CD1c-positive myeloid dendritic cell (primary cell): ENCODE data around the gene ZMIZ1.

ENCODE experiments used
- DNase-seq: peaks from one replicate; pipeline ENCODE4 v3.0.0-alpha.2; 2016; ENCODE audit errors: extremely low spot score

Gene ZMIZ1

GRCh38 chr10:79285315-79286197 lies 216.8 kb downstream of the ZMIZ1 start:
- peak; percentile 84 for DNase-seq

GRCh38 chr10:79286318-79286951 lies 217.7 kb downstream of the ZMIZ1 start:
- DNase-seq: peak; percentile 100

DNA sequence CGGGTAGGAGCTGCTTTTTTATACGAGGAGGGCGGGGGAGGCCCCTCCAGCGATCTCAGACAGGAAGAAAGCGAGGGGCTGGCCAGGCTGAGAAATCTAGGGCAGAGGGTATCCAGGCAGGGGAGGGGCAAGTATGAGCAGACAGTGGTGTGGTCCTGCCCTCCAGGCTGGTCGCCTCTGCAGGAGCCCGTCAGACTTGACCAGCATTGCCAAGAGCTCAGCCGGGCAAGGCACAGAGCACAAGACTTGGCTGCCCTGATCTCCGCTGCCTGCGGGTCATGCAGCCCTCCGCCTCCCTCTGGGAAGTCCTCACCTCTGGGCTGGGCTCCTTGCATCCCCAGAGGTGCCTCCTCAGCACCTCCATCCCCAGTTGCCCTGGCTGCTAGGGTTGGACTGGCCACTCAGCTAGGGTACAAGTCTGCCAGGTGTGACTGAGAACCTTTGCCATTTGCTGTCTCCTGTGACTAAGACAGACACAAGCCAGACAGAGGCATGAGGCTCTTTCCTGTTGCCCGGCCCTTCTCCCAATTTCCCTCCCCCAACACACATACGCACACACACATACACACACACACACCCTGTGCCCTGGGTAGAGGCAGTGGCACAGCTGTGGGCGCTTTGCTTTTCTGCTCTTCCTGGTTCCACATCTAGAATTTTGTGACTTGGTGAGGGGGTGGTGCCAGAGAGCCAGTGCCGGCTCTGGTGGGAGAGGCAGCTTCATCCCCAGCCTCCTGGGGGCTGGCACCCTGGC lies 219.4 kb downstream of the ZMIZ1 start:
- DNase-seq: peak; percentile 63

DNA sequence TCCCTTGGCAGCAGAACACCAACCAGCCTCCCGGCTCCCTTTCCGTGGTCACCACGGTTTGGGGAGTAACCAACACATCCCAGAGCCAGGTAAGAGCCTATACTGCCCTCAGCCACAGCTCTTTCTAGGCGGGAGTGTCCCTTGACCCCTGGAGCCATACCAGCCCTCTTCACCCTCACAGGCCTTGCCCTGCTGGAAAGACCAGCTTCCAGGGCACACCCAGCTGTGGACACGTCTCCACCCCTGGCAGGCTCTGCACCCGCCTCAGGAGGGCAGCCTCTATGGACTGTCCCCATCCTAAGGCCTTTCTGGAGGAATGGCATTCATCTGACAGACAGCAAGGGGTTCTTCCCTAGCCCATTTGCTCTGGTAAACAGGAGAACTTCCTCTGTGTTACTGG lies 221.0 kb downstream of the ZMIZ1 start:
- no peak for DNase-seq

- DNase-seq: no peak
These were observed 223.4 kb downstream of the ZMIZ1 start for GRCh38 chr10:79292026-79292766.

DNA sequence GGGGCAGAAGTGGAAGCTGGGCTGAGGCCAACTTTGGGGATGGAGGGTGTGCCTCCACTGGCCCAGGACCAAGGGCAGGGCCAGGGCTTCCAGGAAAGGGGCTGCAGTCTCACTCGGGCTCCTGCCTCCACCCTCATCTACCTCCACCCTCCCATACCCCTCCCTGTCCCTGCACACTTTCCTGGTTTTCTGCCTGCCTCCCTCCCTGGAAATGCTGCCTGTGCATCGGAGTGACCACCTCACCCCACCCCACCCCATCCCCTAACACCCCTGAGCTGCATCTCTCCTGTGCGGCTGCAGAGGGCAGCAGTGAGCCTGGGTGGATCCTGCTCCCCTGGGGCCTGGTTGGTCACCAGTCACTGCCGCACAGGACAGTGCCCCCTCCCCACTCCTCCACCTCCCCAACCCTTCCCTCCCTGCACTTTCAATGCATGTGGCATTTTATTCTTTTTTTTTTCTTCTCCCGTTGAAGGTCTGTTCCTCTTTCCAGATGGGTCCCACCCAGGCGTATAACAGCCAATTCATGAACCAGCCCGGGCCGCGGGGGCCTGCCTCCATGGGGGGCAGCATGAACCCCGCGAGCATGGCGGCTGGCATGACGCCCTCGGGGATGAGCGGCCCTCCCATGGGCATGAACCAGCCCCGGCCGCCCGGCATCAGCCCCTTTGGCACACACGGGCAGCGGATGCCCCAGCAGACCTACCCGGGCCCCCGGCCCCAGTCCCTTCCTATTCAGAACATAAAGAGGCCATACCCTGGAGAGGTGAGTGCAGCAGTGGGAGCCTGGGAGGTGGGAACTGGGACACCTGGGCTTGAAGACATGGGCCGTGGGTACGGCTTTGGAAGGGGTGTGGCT lies 224.4 kb downstream of the ZMIZ1 start:
- peak; percentile 44 for DNase-seq

GRCh38 chr10:79293841-79294581 lies 225.2 kb downstream of the ZMIZ1 start:
- peak; percentile 93 for DNase-seq

DNA sequence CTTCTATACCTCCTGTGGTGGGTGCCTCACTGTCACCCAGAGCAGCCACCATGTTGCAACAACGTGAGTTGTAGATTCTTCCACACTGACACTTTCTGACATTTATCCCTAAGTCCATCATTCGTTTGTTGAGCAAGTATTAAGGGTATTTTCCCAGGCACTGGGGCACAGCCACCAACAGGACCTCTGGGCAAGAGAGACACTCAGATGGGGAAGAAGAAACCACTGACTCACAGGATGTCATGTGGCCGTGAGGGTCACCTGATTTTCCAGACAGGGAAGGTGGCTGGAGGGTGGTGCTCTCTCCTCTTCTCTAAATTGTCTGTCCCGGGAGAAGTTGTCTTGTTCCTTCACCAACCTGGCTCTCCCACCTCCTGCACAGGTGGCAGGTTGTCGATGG lies 226.8 kb downstream of the ZMIZ1 start:
- peak; percentile 87 for DNase-seq

- DNase-seq: peak; percentile 29
These were observed 227.7 kb downstream of the ZMIZ1 start for GRCh38 chr10:79296431-79296830.

- DNase-seq: peak; percentile 75
These were observed 229.9 kb downstream of the ZMIZ1 start for GRCh38 chr10:79298403-79299244.

- no peak for DNase-seq
These were observed 230.9 kb downstream of the ZMIZ1 start for GRCh38 chr10:79299397-79300241.

GRCh38 chr10:79300711-79301110 lies 231.9 kb downstream of the ZMIZ1 start:
- no peak for DNase-seq

GRCh38 chr10:79301754-79302530 lies 233.2 kb downstream of the ZMIZ1 start:
- DNase-seq: no peak

GRCh38 chr10:79303631-79304478 lies 235.1 kb downstream of the ZMIZ1 start:
- DNase-seq: no peak

DNA sequence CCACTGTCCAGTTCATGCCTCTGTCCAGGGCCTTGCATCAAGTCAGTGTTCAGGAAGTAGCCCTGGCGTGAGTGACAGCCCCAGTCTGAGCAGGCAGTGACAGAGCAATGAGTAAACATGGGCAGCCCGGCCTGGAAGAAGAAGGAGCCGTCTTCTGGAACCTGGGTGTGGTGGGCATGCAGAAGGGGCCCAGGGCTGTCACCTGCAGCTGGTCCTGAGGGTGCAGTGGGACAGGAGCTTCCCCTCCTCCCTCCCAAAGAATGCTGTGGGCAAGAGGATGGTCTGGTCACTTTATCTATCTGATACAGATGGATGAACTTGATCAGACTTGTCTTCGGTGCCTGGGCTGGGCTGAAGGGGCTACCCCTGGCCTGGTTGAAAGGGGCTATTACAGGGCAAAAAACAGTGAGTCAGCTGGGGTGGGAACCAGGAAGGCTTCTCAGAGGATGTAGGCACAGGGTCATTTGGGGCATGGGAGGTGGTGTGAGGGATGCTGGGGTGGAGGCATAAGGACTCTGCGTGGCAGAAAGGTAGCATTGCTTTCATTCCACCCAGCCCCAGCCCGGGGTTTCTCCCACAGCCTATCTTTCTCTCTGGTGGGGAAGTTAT lies 235.8 kb downstream of the ZMIZ1 start:
- no peak for DNase-seq

DNA sequence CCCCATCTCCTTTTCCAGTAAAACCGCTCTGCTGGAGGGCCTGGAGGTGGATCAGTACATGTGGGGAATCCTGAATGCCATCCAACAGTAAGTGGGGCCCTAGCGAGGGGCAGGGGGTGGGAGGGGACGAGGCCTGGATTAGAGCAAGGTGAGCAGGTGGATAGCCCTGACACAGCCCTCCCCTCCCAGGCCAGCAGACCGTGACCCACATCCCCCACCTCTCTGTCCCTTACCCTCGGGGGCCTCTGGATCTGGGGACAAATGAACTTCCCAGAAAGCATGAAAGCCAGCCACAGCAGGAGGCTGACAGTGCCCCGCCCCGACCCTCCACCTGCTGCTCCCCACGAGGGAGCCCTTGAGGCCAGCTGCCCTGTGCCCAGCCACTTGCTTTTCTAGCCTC lies 236.7 kb downstream of the ZMIZ1 start:
- DNase-seq: no peak
